HCT116 (cell line): ENCODE results near the gene QRICH2. TPM values are rescaled to one million over a fixed set of nuclear protein-coding genes. Genes with fewer than 3 reads are reported as not detected.

ENCODE experiments used
- ATAC-seq: fragments of 200-7000 bp; cut with Tn5 transposase; 2 replicates; pipeline ENCODE4 v1.9.1; 2020; ENCODE audit warnings: mild to moderate bottlenecking, moderate library complexity
- BruUV-seq: library from RNA; stranded (reverse); fragments of 400-500 nt; replicated peaks from 2 replicates; lab custom pipeline; 2021; lab: Mats Ljungman, UMichigan
- CTCF ChIA-PET: fragments of 300-600 bp; sonication (Branson Sonifier 250); formaldehyde crosslinking; loops from one replicate; lab custom pipeline; 2021; ENCODE audit warnings: antibody characterized with exemption; lab: Charles Lee
- POLR2A ChIA-PET: fragments of 300-600, 350-600 bp; sonication (Branson Sonifier 250); formaldehyde crosslinking; loops from one replicate; lab custom pipeline; 2021; ENCODE audit warnings: antibody characterized with exemption; lab: Charles Lee
- RAD21 ChIA-PET, 2 experiments: fragments of 300-600 bp; sonication (Branson Sonifier 250); formaldehyde crosslinking; loops; one replicate each; lab custom pipeline; 2023; ENCODE audit warnings: low total read pairs in 2 of 2; ENCODE audit not compliant: uncharacterized antibody in 2 of 2, unreplicated experiment in 2 of 2, low non-redundant PET in 1 of 2; lab: Charles Lee
- DNase-seq: peaks from one replicate; pipeline ENCODE4 v3.0.0-alpha.2; 2010; ENCODE audit warnings: low read depth, low spot score
- H2AFZ ChIP-seq: fragments of 200-600 bp; shearing (Covaris generic), sonication (generic); 2 replicates; pipeline ENCODE4 v1.6.1; 2017; ENCODE audit warnings: low read depth, mixed run types, mixed read lengths, antibody characterized with exemption, low read length; ENCODE audit not compliant: poor library complexity, severe bottlenecking
- H3K27ac ChIP-seq: 2 replicates; pipeline ENCODE4 v1.5.1; 2012; ENCODE audit warnings: low read depth, low read length
- H3K27me3 ChIP-seq: fragments of 200-600 bp; sonication (generic); 2 replicates; pipeline ENCODE4 v1.6.1; 2016; ENCODE audit warnings: mixed run types, low read length, mixed read lengths; ENCODE audit not compliant: insufficient read depth
- H3K36me3 ChIP-seq, 2 experiments: fragments of 200-500 bp in 1 of 2; fragments of 200-600 bp in 1 of 2; sonication (Bioruptor generic) in 1 of 2; sonication (generic) in 1 of 2; 2 replicates each; pipeline versions ENCODE4 v1.5.1 to v1.6.1; 2014 to 2016; ENCODE audit warnings: low read length in 2 of 2, inconsistent platforms in 1 of 2, mixed read lengths in 1 of 2, mixed run types in 1 of 2; ENCODE audit not compliant: insufficient read depth in 2 of 2, control insufficient read depth in 1 of 2
- H3K4me1 ChIP-seq, 2 experiments: fragments of 200-600 bp in 1 of 2; sonication (generic) in 1 of 2; 2 replicates each; pipeline versions ENCODE4 v1.5.1 to v1.6.1; 2012 to 2017; ENCODE audit warnings: low read length in 2 of 2, inconsistent platforms in 1 of 2, mild to moderate bottlenecking in 1 of 2, mixed read lengths in 1 of 2, mixed run types in 1 of 2, moderate library complexity in 1 of 2; ENCODE audit not compliant: insufficient read depth in 2 of 2, control insufficient read depth in 1 of 2
- H3K4me2 ChIP-seq: fragments of 200-600 bp; sonication (generic); 2 replicates; pipeline ENCODE4 v1.6.1; 2017; ENCODE audit warnings: mixed run types, low read length, mixed read lengths
- H3K4me3 ChIP-seq, 2 experiments: fragments of 200-600 bp in 1 of 2; sonication (generic) in 1 of 2; replicated peaks in 1 of 2; 2 replicates each; pipeline ENCODE4 v1.5.1; 2011 to 2016; ENCODE audit warnings: low read length in 2 of 2, control low read depth in 1 of 2, low read depth in 1 of 2, mild to moderate bottlenecking in 1 of 2, mixed read lengths in 1 of 2, mixed run types in 1 of 2
- H3K79me2 ChIP-seq: fragments of 200-600 bp; sonication (generic); 2 replicates; pipeline ENCODE4 v1.6.1; 2017; ENCODE audit warnings: mild to moderate bottlenecking, mixed run types, low read length, moderate library complexity, mixed read lengths; ENCODE audit not compliant: insufficient read depth
- H3K9ac ChIP-seq: fragments of 200-600 bp; sonication (generic); 2 replicates; pipeline ENCODE4 v1.6.1; 2016; ENCODE audit warnings: low read length, mixed read lengths
- H3K9me2 ChIP-seq: fragments of 200-600 bp; sonication (generic), shearing (Covaris generic); 2 replicates; pipeline ENCODE4 v1.6.1; 2017; ENCODE audit warnings: mixed run types, mild to moderate bottlenecking, moderate library complexity; ENCODE audit not compliant: insufficient read depth
- H3K9me3 ChIP-seq, 2 experiments: fragments of 200-500 bp in 1 of 2; fragments of 200-600 bp in 1 of 2; sonication (Bioruptor generic) in 1 of 2; sonication (generic) in 1 of 2; 2 replicates each; pipeline ENCODE4 v1.6.1; 2014 to 2017; ENCODE audit warnings: low read length in 2 of 2, mixed read lengths in 2 of 2, inconsistent platforms in 1 of 2, low read depth in 1 of 2, mild to moderate bottlenecking in 1 of 2, mixed run types in 1 of 2, moderate library complexity in 1 of 2; ENCODE audit not compliant: control insufficient read depth in 1 of 2, insufficient read depth in 1 of 2
- H4K20me1 ChIP-seq: fragments of 200-600 bp; sonication (generic), shearing (Covaris generic); 2 replicates; pipeline ENCODE4 v1.6.1; 2017; ENCODE audit warnings: mixed run types, mild to moderate bottlenecking, moderate library complexity; ENCODE audit not compliant: insufficient read depth
- CBX3 ChIP-seq: IDR thresholded peaks from 2 replicates; pipeline ENCODE4 v1.6.1; 2012; ENCODE audit warnings: low read depth
- CEBPB ChIP-seq: IDR thresholded peaks from 2 replicates; pipeline ENCODE4 v1.6.1; 2012; ENCODE audit warnings: low read depth
- FOSL1 ChIP-seq: IDR thresholded peaks from 2 replicates; pipeline ENCODE4 v1.6.1; 2012; ENCODE audit warnings: low read depth
- MAX ChIP-seq: IDR thresholded peaks from 2 replicates; pipeline ENCODE4 v1.6.1; 2012
- REST ChIP-seq: IDR thresholded peaks from 2 replicates; pipeline ENCODE4 v1.6.1; 2012; ENCODE audit warnings: low read depth
- SIN3A ChIP-seq: IDR thresholded peaks from 2 replicates; pipeline ENCODE4 v1.6.1; 2012; ENCODE audit warnings: low read depth
- SRF ChIP-seq: IDR thresholded peaks from 2 replicates; pipeline ENCODE4 v1.6.1; 2012; ENCODE audit warnings: low read depth
- YY1 ChIP-seq: IDR thresholded peaks from 2 replicates; pipeline ENCODE4 v1.6.1; 2011; ENCODE audit warnings: low read length, low read depth, moderate library complexity, mild to moderate bottlenecking; ENCODE audit not compliant: insufficient replicate concordance; ENCODE audit errors: extremely low read depth
- ZBTB33 ChIP-seq: IDR thresholded peaks from 2 replicates; pipeline ENCODE4 v1.6.1; 2011; ENCODE audit warnings: mild to moderate bottlenecking, low read length, moderate library complexity; ENCODE audit not compliant: insufficient replicate concordance; ENCODE audit errors: extremely low read depth
- intact Hi-C: fragments of 100-400 bp; cut with micrococcal nuclease; formaldehyde crosslinking; loops from 2 replicates; pipeline ENCODE4 v1.10.0; 2022
- total RNA-seq: library from RNA; stranded (reverse); gene quantifications from one replicate; pipeline ENCODE4 v1.2.1, GENCODE V29; 2021; ENCODE audit not compliant: unreplicated experiment

QRICH2 gene
- total RNA-seq, 1 experiment from 2014 or later, result 4.9 TPM

- TF ChIP-seq REST (no peak), CBX3 (no peak), MAX (no peak), YY1 (no peak), FOSL1 (no peak)
Measured at GRCh38 chr17:76238847-76239537, 69.1 kb downstream of the QRICH2 start (continued).

- H4K20me1 ChIP-seq, result no peaks in the 10 kb centered on the region
- no peaks in the 10 kb centered on the region for H3K27me3 ChIP-seq
- H3K4me2 ChIP-seq, result no peak overlapping the region
- intact Hi-C loops, result no loop called here
- no peak for ATAC-seq
- TF ChIP-seq SRF (no peak), YY1 (no peak), ZBTB33 (no peak), SIN3A (no peak), CEBPB (no peak)
- H3K4me3 ChIP-seq, result no peak overlapping the region
- H3K9me3 ChIP-seq, result no peaks in the 10 kb centered on the region
- no peaks in the 10 kb centered on the region for H3K79me2 ChIP-seq
- CTCF ChIA-PET, result interaction anchor here (0.8 to 1.2 kb wide), 3 partner anchors 48 to 230 kb away, joined by 3 to 4 read pairs (median 4); no protein-coding TSS in a partner anchor
- H3K9ac ChIP-seq, result no peak overlapping the region
- H3K9me2 ChIP-seq, result no peaks in the 10 kb centered on the region
- peaks cover 3 to 23% of the 10 kb centered on the region in 2 experiments; a peak in 3 of 4 replicates for H3K4me1 ChIP-seq
- H3K27ac ChIP-seq, result no peak overlapping the region
- no TSS peak for BruUV-seq
- POLR2A ChIA-PET, result interaction anchor here (1.2 kb wide), 1 partner anchor 332 kb away, joined by 3 read pairs; no protein-coding TSS in a partner anchor
- DNase-seq, result no peak
- no peak overlapping the region for H2AFZ ChIP-seq
- no peaks in the 10 kb centered on the region for H3K36me3 ChIP-seq
- RAD21 ChIA-PET, result no interaction called here
Measured at GRCh38 chr17:76237859-76238313, 70.2 kb downstream of the QRICH2 start.
